HG03196 (cell line): ENCODE results near the gene RPL18A.
A peak's percentile ranks its signal among the peaks of the same experiment; 100 is the strongest.

Experiments
- ATAC-seq: cut with Tn5 transposase; IDR thresholded peaks from one replicate; pipeline ENCODE4 v1.9.1; 2021; ENCODE audit not compliant: unreplicated experiment

RPL18A gene

DNA sequence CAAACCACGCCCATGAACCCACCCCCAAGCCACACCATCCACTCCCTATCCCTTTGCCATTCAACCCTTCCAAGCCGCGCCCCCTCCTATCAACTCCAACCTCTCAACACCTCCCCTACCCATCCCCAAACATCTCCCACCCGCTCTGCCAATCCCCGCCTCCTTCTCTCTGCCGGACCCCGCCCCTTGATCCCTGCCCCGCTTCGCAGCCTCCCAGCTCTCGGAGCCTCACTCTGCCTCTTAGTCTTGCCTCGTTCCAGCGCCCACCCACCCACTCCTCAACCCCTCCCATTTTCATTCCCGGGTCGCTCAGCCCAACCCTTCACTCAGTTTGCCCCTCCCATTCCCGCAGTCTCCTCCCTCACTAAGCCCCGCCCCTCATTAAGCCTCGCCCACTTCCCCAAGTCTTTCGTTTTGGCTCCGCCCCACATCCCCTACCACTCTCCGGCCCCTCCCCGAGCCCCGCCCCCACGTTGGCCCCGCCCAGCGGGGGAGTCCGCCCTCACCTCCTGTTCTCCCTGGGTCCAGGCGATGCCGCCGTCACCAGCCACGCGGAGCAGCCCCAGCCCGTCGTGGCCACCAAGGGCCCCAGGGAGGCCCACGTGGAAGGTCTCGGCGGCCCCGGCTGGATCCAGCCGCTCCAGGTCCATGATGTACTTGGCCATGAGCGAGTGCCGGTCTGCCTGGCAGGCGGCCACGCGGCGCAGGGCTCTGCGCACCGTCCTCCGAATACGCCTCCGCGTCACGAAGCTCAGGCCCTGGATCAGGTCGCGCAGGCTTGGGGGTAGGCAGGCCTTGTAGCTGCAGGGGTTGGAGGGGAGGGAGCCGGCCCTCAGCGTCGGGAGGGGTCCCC, 17.7 kb upstream of the RPL18A start:
- ATAC-seq, result no peak

DNA sequence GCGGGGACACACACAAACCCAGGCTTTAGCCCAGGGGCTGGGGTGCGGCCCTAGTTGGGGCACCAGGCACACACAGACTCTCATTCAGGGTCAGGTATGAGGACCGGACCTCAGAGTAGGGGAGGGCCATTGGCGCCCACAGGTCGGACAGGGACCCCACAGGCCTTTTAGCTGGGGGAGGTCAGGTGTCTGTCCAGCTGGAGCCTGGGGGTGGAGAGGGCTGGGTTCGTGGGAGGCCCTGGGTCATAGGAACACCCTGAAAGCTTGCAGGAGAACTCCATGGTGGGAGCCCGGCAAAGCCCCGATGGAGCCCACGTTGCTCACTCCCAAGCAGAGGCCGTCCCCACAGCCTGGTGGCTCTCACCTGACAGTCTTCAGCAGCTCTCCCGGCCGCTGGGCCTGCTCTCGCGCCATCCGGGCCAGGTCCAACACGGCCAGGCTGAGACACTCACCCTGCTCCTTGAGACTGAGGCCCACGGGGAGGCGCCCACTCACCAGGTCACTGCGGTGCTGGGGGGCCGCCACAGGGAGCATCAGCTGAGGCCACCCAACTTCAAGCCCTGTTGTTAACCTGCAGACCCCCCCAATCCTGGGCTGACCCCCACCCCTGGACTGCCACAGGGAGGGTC, 16.9 kb upstream of the RPL18A start:
- no peak for ATAC-seq

DNA sequence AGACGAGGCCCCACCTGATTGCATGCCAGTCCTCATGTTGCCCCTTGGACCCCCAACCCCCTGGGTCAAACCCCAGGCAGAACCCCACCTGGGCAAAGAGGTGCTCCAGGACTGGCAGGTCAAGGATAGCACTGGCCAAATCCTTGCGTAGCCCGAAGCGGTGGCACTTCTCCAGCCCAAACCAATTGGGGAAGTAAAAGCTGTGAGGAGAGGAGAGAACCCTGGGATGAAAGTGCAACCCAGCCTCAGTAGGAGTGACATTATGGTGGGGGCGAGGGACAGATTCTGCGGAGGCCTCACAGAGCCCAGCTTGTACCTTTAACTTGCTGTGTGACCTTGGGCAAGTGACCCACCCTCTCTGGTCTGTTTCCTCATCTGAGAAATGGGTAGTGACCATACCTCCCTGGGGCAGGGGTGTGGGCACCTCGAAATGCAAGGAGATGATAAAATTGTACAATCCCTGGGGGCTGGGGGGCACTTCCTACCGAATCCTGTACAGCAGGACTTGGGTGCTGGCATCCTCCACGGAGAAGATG, 16.4 kb upstream of the RPL18A start:
- no peak for ATAC-seq

DNA sequence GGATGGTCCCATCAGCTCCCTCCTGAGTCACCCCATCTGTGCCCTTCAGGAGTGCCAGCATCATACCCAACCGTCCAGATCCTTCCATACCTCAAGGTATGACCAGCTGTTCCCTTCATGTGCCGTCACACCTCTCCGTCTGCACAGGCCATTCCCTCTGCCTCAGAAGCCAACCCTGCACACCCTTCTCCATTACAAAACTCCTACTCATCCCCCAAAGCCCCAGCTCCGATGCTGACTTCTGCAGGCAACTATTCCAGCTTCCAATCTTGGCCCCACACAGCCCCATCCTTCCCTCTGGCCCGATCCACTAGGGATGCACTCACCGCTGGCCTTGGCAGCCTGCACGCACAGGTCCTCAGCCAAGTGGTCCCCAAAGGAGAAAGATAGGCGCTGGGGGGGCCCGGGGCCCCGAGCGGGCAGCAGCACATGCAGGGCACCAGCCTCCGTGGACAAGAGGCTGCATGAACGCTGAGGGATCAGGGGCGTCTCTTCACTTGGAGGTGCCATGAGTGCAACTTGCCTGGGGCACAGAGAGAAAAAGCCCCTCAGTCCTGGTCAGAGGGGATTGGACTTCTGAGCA, 15.7 kb upstream of the RPL18A start:
- no peak for ATAC-seq

DNA sequence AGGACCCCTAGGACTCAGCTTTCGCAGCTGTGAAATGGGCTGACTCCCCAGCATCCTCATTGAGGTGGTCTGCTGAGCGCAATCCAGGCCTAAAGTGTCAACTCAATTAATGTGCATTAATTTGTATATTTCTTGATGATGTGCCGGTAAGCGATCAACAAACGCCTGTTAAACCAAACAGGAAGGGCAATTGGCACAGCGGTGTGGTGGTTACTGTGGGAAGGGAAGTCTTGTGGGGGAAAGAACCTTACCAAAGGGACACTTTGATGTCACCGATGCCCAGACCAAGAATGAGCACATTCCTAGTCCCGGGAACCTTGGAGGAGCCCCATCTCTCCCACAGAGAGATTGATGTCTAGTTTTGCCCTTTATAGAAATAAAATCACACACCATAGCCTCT, 13.6 kb upstream of the RPL18A start:
- no peak for ATAC-seq

DNA sequence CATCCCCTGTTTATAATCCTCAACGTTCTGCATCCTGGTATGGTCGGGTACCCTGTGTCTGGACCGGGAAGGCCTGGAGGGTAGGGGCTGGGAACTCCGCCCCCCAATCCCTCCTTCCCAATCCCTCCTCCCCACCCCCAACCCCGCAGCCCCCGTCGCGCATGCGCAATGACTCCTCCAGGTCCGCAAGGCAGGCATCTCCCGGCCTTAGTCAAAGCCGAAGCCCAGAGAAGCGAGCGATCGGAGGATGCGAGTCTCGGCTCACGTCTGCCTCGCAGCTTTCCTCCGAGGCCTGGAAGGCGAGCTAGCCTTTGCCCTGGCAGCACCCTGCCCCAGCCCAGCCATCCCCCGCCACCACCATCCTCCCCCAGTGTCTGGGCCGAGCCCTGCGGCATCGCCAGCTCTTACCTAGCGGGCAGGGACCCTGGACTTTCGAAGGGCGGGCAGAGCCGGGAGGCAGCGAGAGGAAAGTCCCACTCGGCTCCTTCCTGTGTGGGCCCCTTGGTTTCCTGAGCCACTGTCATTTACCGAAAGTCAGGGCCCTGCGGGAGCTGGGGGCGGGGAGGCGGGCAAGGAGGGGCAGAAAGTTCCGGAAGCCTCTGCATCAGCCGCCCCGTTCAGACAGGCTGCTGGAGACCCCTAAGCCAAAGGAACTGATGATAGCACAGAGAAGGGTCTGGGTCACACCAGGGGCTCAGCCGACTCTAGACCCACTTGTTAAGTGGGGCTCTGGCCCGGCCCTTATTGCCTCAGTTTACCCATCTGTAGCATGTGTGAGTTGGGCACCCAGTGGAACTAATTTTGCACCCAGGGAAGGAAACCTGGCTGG, 12.0 kb upstream of the RPL18A start, which contains the start of gene JAK3:
JAK3 (minus strand) TSS at position 445 of the 829 bp plus-strand sequence. CDS start 3,565 bp downstream, outside the sequence.
- peak; percentile 43 for ATAC-seq

DNA sequence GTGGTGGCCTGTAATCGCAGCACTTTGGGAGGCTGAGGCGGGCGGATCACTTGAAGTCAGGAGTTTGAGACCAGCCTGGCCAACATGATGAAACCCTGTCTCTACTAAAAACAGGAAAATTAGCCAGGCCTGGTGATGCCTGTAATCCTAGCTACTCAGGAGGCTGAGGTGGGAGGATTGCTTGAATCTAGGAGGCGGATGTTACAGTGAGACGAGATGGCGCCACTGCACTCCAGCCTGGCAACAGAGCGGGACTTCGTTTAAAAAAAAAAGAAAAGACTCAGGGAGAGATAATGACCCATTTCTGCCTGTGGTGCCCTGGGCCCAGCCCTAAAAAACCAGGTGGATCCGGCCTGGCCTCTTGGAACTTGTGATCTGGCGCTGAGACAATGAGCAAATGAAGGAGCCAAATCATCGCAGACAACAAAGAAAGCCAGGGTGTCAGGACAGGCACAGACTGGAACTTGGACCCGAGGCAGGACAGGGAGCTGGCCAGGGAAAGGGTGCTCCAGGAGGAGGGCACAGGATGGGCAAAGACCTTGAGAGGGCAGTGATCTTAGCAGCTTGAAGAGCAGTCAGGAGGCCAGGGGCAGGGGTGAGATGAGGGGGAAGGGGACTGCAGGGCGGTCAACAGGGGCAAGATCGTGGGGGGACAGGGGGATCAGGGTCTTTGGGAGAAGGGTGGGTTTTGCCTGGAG, 11.0 kb upstream of the RPL18A start:
- no peak for ATAC-seq

DNA sequence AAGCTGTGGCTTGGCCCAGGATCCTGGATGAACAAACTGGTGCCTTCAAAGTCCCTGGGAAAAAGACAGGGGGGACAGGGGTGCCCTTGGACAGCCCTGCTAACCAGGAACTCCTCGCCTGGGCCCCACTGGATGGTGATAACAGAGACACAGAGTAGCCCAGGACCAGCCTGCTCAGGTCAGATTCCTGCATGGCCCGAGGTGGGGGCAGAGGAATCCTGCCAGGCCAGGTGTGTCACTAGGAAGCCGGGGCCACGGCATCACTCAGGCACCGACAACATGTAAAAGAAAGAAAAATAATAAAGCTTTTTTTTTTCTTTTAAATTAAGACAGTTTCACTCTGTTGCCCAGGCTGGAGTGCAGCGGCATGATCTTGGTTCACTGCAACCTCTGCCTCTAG, 5.6 kb upstream of the RPL18A start:
- no peak for ATAC-seq

DNA sequence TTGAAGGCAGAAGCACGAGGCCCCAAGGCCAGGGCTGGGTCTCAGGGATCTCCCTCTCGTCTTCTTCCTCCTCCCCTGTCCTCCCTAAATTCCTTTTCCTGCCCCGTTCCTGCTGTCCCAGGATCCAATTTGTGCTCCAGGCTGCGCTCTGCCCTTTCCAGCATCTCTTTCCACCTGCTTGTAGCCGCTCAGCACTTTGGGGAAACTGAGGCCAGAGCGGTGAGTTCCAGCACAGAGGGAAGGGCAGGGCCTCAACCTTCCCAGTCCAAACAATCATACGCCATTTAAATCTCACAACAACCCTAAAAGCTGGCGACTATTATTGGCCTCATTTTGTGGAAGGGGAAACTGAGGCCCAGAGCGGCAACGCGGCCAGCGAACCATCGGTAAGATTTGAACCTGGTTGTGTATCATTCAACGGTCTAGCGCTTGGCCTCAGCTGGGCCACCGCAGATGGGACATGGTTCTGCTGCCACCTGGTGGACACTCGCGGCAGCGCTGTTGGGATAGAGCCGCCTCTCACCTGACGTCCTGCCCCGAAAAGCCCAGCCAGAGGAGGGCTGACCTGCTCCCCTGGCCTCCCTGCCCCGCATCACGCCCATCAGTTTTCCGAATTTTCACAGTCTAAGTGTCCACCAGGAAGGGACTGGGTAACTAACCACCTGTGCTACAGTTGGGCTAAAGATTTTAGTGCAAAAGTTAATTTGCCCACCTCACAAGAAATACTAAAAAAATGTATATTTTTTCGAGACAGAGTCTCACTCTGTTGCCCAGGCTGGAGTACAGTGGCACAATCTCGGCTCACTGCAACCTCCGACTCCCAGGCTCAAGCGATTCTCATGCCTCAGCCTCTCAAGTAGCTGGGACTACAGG, 4.2 kb upstream of the RPL18A start:
- ATAC-seq, result no peak

DNA sequence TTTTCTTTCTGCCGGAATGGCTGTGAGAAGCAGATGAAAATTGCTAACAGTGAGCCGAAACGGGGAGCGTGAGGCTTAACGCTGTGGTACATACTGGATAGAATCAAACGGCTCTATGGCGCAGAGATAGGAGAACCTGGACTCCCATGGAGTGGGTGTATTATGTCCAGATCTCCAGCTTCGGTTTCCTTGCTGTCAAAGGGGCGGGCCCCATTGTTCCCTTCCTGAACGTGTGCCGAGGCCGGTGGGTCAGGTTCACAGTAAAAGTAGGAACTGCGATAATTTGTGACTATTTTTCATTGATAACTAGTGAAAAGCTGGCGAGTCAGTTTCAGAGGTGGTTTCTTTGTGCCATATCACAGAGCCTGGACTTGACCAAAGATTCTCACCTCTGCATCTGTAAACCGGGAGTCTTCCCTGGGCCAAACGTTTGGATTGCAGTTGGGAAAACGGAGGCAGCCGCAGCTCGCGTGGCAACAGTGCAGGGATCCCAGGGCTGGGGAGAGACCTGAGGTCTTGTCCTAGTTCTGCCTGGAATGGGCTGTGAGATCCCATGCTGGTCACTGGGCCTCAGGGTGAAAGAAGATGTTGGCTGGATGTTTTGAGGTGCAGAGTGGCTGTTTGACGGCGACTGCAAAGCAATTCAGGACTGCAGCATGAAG, 752 bp downstream of the RPL18A start:
- no peak for ATAC-seq

DNA sequence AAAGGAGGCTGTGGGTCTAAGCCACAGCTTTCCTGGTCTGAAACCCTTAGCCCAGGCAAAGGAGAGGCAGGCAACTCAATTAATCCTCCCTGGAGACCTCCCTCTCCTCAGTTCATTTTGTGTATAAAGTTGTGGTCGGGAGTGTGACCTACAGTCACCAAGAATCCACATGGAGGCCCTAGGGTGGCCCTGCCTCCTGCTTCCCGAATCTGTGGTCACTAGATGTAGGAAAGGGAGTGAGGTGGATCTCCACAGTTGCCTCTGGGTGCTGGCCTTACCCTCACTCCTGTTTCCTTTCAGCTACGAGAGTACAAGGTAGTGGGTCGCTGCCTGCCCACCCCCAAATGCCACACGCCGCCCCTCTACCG, 1.3 kb downstream of the RPL18A start:
- no peak for ATAC-seq

DNA sequence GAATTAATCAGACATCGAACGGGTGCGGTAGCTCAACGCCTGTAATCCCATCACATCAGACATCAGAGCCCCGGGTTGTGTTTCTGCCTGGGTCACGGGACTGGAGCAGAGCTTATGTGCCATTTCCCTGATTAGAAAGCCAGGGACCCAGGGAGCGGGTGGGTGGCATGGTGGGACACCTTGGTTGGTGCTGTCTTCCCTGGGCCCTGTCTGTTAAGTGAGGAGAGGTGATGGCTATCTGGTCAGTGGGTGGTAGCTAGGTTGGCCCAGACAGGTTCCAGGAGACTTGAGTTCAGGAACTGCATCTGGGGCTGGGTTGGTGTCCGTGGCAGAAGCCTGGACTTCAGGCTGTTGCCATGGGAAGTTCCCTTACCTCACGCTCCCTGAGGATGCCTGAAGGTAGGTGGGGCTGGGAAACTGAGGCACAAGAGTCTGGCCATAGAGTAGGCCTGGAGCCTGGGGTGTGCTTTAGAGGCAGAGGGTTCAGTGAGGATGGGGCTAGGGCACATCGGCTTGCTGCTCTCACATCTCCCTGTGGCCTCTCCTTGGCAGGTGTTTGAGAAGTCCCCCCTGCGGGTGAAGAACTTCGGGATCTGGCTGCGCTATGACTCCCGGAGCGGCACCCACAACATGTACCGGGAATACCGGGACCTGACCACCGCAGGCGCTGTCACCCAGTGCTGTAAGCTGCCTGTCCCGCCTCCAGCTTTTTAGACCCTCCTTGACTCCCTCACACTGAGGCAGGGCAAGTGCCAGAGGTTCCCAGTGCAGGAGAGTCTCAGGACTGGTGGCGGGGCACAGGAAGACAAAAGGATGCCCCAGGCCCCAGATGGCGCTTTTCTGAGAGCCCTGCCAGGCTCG, 2.1 kb downstream of the RPL18A start:
- no peak for ATAC-seq

DNA sequence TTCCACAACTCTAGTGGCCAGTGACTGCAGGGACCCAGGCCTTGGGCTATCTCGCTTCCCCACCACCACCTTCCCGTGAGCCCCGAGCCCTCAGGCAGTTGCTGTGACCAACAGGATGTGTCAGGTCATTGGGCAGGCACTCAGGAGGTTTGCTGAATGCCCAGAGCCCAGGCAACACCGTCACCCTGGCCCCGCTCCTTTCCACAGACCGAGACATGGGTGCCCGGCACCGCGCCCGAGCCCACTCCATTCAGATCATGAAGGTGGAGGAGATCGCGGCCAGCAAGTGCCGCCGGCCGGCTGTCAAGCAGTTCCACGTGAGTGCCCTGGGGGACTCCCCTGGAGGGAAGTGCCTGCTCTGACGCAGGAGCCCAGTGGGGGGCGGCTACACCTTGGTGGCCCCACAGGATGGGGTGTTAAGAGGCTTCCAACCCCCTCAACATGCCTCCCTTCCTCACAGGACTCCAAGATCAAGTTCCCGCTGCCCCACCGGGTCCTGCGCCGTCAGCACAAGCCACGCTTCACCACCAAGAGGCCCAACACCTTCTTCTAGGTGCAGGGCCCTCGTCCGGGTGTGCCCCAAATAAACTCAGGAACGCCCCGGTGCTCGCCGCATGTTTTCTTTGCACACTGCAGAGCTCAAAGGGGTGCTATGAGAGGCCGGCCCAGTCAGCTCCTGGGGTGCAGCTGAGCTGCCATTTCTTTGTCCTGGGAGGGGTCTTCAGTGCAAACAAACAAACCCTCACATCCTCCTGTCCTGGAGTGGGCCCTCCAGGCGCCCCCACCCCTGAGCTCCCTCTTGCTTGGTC, 3.2 kb downstream of the RPL18A start:
- no peak for ATAC-seq

DNA sequence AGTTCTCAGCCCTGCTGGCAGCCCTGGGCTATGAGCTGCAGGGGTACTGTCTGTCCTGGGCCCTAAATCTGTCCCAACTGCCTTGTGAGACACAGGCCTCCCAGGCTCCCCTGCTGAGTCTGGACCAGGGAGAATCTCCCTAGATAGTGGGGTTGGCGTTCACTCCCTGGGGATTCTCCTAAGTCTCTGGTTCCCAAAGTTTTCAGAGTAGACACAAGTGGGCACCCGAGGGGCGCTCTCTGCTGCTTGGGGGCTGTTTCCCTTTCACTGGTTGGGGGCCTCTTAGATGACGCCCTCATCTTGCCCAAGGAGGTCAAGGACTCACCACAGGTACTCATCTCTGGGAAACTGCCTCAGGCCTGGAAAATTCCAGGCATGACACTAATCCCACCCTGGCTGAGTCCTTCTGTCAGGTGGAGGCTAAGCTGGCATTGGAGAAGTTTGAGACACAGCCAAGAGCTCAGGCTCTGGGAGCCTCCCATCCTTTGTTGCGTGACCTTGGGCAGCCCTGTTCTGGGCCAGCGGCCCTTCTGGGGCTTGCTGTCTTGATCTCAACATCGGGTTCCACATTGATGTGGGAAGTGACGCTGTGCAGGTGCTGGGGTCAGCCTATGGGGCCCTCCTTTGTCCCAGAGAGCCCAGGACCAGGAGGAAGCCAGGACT, 3.9 kb downstream of the RPL18A start:
- no peak for ATAC-seq

DNA sequence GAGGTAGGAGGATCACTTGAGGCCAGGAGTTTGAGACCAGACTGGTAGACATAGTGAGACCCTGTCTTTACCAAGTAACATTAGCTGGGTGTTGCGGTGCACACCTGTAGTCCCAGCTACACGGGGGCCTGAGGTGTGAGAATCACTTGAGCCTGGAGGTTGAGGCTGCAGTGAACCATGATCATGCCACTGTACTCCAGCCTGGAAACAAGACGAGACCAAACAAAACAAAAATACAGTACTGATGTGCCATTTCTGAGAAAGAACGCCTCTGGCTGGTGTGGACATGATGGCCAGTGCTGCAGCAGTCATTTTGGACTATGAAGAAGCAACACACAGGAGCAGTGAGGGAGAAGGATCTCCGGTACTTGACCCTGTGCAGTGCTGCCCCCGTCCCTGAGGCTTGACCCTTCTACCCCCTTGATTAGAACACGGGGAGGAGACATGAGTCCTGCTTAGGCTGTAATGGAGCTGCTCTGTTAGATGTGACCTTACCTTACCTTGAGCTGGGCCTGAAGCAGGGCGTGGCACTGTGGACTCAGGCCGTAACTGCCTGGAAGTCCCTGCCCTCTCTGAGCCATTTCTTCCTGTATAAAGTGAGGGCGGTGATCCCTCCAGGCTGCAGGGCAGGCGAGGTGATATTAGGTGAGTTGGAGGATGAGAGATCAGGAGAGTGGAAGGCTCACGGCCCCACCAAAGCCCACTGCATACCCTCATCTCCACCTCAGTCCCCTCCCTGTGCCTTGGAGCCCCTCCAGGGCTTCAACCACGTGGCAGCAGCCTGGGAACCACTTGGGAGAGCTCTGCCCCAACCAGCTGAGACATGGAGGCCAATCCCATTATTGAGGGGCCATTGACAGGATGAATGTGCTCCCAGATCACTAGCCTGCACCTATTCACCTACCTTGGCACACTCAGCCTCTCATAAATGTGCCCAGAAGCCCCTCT, 5.9 kb downstream of the RPL18A start:
- no peak for ATAC-seq
